Measurements from ENCODE around the gene L3MBTL4.
"Not testable (repeated sequence)": the region's sequence is repeated elsewhere in the genome, so short reads cannot be mapped to it uniquely, and the experiment has no call there.

Gene L3MBTL4

GRCh38 chr18:6310714-6311113, 104.0 kb downstream of the L3MBTL4 start:
- DNase-seq (ENCODE audit: low spot score): no peak

GRCh38 chr18:6297875-6298274, 116.8 kb downstream of the L3MBTL4 start:
- no peak for DNase-seq (ENCODE audit: low spot score)

GRCh38 chr18:6294148-6294784, 120.4 kb downstream of the L3MBTL4 start:
- DNase-seq (ENCODE audit: low spot score): no peak

- DNase-seq (ENCODE audit: low spot score): no peak
These were observed 124.9 kb downstream of the L3MBTL4 start for GRCh38 chr18:6289843-6290242.

- no peak for DNase-seq (ENCODE audit: low spot score)
These were observed 128.1 kb downstream of the L3MBTL4 start for GRCh38 chr18:6286585-6286984.

- DNase-seq (ENCODE audit: low spot score): no peak
These were observed 129.9 kb downstream of the L3MBTL4 start for GRCh38 chr18:6284761-6285160.

GRCh38 chr18:6284300-6284699, 130.4 kb downstream of the L3MBTL4 start:
- no peak for DNase-seq (ENCODE audit: low spot score)

GRCh38 chr18:6281874-6282273, 132.8 kb downstream of the L3MBTL4 start:
- DNase-seq (ENCODE audit: low spot score): no peak

- DNase-seq (ENCODE audit: low spot score): no peak
These were observed 134.4 kb downstream of the L3MBTL4 start for GRCh38 chr18:6280211-6280743.

GRCh38 chr18:6279308-6279707, 135.4 kb downstream of the L3MBTL4 start:
- no peak for DNase-seq (ENCODE audit: low spot score)

GRCh38 chr18:6273423-6273822, 141.3 kb downstream of the L3MBTL4 start:
- no peak for DNase-seq (ENCODE audit: low spot score)

- DNase-seq (ENCODE audit: low spot score): not testable (repeated sequence)
These were observed 142.6 kb downstream of the L3MBTL4 start for GRCh38 chr18:6272144-6272543.

GRCh38 chr18:6271585-6271984, 143.1 kb downstream of the L3MBTL4 start:
- DNase-seq (ENCODE audit: low spot score): no peak

- DNase-seq (ENCODE audit: low spot score): no peak
These were observed 143.9 kb downstream of the L3MBTL4 start for GRCh38 chr18:6270771-6271216.

GRCh38 chr18:6269660-6270332, 144.9 kb downstream of the L3MBTL4 start:
- no peak for DNase-seq (ENCODE audit: low spot score)

GRCh38 chr18:6266212-6266611, 148.5 kb downstream of the L3MBTL4 start:
- no peak for DNase-seq (ENCODE audit: low spot score)

GRCh38 chr18:6261938-6262337, 152.8 kb downstream of the L3MBTL4 start:
- no peak for DNase-seq (ENCODE audit: low spot score)

GRCh38 chr18:6259324-6259723, 155.4 kb downstream of the L3MBTL4 start:
- DNase-seq (ENCODE audit: low spot score): not testable (repeated sequence)

- DNase-seq (ENCODE audit: low spot score): no peak
These were observed 156.8 kb downstream of the L3MBTL4 start for GRCh38 chr18:6257950-6258349.

- no peak for DNase-seq (ENCODE audit: low spot score)
These were observed 158.2 kb downstream of the L3MBTL4 start for GRCh38 chr18:6256521-6256920.

- DNase-seq (ENCODE audit: low spot score): no peak
These were observed 158.8 kb downstream of the L3MBTL4 start for GRCh38 chr18:6255886-6256285.

- DNase-seq (ENCODE audit: low spot score): no peak
These were observed 159.5 kb downstream of the L3MBTL4 start for GRCh38 chr18:6255116-6255705.

- no peak for DNase-seq (ENCODE audit: low spot score)
These were observed 160.3 kb downstream of the L3MBTL4 start for GRCh38 chr18:6254456-6254855.
